ENCODE results near the gene SNAP29. TPM values are rescaled to one million over a fixed set of nuclear protein-coding genes. Genes with fewer than 3 reads are reported as not detected.

Gene SNAP29
- total and polyA plus RNA-seq, 9 of the 15 experiments (the other 6 are each of a cell fraction or from before 2014, with no cell fraction given): 19.5 to 250 (median 75.9) TPM

- no peak for TF ChIP-seq BRF2 (IDR thresholded peaks at IDR 0.05; ENCODE audit: borderline replicate concordance, insufficient read depth, insufficient read length)
- TF ChIP-seq ADNP (tag; IDR thresholded peaks at IDR 0.05): no peak
- no peak for TF ChIP-seq PRPF4 (IDR thresholded peaks at IDR 0.05; ENCODE audit: insufficient read depth, low read depth, low read length, poor library complexity, severe bottlenecking)
- TF ChIP-seq ZNF134 (CRISPR knock-in tag; conservative IDR thresholded peaks at IDR 0.05): 0 out of 2 replicates have a peak, but pooled peaks have one; percentile 14
- TF ChIP-seq EZH2 (IDR thresholded peaks at IDR 0.05; ENCODE audit: borderline replicate concordance, low read depth, low read length): no peak
- TF ChIP-seq, protein P1, sequence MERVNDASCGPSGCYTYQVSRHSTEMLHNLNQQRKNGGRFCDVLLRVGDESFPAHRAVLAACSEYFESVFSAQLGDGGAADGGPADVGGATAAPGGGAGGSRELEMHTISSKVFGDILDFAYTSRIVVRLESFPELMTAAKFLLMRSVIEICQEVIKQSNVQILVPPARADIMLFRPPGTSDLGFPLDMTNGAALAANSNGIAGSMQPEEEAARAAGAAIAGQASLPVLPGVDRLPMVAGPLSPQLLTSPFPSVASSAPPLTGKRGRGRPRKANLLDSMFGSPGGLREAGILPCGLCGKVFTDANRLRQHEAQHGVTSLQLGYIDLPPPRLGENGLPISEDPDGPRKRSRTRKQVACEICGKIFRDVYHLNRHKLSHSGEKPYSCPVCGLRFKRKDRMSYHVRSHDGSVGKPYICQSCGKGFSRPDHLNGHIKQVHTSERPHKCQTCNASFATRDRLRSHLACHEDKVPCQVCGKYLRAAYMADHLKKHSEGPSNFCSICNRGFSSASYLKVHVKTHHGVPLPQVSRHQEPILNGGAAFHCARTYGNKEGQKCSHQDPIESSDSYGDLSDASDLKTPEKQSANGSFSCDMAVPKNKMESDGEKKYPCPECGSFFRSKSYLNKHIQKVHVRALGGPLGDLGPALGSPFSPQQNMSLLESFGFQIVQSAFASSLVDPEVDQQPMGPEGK (CRISPR knock-in tag; IDR thresholded peaks at IDR 0.05; ENCODE audit: borderline replicate concordance): no peak
- TF ChIP-seq, protein P2, sequence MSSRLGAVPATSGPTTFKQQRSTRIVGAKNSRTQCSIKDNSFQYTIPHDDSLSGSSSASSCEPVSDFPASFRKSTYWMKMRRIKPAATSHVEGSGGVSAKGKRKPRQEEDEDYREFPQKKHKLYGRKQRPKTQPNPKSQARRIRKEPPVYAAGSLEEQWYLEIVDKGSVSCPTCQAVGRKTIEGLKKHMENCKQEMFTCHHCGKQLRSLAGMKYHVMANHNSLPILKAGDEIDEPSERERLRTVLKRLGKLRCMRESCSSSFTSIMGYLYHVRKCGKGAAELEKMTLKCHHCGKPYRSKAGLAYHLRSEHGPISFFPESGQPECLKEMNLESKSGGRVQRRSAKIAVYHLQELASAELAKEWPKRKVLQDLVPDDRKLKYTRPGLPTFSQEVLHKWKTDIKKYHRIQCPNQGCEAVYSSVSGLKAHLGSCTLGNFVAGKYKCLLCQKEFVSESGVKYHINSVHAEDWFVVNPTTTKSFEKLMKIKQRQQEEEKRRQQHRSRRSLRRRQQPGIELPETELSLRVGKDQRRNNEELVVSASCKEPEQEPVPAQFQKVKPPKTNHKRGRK (tag; IDR thresholded peaks at IDR 0.05): no peak
- no peak for TF ChIP-seq DIDO1 (tag; IDR thresholded peaks at IDR 0.05; ENCODE audit: low read depth)
- TF ChIP-seq ZBTB17 (CRISPR knock-in tag; IDR thresholded peaks at IDR 0.05): no peak
- TF ChIP-seq MYBL2 (IDR thresholded peaks at IDR 0.05; ENCODE audit: low read depth): no peak
- no peak for TF ChIP-seq MYBL2 (CRISPR knock-in tag; IDR thresholded peaks at IDR 0.05; ENCODE audit: borderline replicate concordance)
- TF ChIP-seq MXI1 (IDR thresholded peaks at IDR 0.05; ENCODE audit: low read depth, low read length): no peak
- no peak for TF ChIP-seq CBX8 (IDR thresholded peaks at IDR 0.05; ENCODE audit: borderline replicate concordance, extremely low read depth, low read depth, low read length, poor library complexity, severe bottlenecking)
- no peak for TF ChIP-seq MAFK (IDR thresholded peaks at IDR 0.05; ENCODE audit: low read length)
- TF ChIP-seq, protein P3, sequence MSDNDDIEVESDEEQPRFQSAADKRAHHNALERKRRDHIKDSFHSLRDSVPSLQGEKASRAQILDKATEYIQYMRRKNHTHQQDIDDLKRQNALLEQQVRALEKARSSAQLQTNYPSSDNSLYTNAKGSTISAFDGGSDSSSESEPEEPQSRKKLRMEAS (CRISPR knock-in tag; IDR thresholded peaks at IDR 0.05): peak; percentile 25; the same call in 1 of the 2 replicates
- TF ChIP-seq MAFG (tag; conservative IDR thresholded peaks at IDR 0.05): no peak
- TF ChIP-seq DNMT1 (IDR thresholded peaks at IDR 0.05): no peak
- TF ChIP-seq, protein P4, sequence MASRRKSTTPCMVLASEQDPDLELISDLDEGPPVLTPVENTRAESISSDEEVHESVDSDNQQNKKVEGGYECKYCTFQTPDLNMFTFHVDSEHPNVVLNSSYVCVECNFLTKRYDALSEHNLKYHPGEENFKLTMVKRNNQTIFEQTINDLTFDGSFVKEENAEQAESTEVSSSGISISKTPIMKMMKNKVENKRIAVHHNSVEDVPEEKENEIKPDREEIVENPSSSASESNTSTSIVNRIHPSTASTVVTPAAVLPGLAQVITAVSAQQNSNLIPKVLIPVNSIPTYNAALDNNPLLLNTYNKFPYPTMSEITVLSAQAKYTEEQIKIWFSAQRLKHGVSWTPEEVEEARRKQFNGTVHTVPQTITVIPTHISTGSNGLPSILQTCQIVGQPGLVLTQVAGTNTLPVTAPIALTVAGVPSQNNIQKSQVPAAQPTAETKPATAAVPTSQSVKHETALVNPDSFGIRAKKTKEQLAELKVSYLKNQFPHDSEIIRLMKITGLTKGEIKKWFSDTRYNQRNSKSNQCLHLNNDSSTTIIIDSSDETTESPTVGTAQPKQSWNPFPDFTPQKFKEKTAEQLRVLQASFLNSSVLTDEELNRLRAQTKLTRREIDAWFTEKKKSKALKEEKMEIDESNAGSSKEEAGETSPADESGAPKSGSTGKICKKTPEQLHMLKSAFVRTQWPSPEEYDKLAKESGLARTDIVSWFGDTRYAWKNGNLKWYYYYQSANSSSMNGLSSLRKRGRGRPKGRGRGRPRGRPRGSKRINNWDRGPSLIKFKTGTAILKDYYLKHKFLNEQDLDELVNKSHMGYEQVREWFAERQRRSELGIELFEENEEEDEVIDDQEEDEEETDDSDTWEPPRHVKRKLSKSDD (conservative IDR thresholded peaks at IDR 0.05; ENCODE audit: low read length): no peak
- no peak for TF ChIP-seq LARP7 (IDR thresholded peaks at IDR 0.05)
- no peak for TF ChIP-seq HNRNPLL (IDR thresholded peaks at IDR 0.05; ENCODE audit: low read depth, low read length, poor library complexity, severe bottlenecking)
Measured at GRCh38 chr22:20927940-20928572, 69.2 kb downstream of the SNAP29 start (continued).
